Activated CD4-positive, CD25-positive, alpha-beta regulatory T cell treated with anti-CD3 and anti-CD28 coated beads, Interleukin-2, amount 50 U/mL, for 24 hours (primary cell): ENCODE results near the gene UGP2.
"Not testable (repeated sequence)": the region's sequence is repeated elsewhere in the genome, so short reads cannot be mapped to it uniquely, and the experiment has no call there.

Experiments used
- ATAC-seq, 2 donors: fragments of 150-1000 bp; cut with Tn5 transposase; one replicate each; pipeline ENCODE4 v1.10.0; 2021; ENCODE audit warnings: mild to moderate bottlenecking in 1 of 2, moderate library complexity in 1 of 2

Gene UGP2

DNA sequence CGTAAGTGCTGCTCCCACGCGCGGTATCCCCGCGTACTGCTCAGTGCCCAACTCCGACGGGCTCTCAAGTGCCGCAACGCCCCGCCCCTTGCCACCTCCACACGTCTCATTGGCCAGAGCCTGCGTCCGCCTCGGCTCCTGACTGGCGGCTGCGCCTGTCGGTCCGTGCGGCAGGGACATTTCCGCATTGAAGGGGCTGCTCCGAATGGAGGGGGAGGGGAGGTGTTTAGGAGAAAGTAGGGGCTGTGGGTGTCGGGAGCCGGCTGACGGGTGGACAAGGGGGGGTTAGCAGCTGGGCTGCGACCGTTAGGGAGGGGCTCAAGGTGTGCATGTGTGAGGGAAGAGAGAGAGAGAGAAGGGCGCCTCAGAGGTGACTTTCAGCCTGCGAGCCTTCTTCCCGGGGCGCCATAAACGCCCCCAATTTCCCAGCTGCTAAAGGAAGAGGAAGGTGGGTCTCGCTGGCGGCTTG lies 877 bp upstream of the UGP2 start:
- peak; percentile 94 to 95 for ATAC-seq

DNA sequence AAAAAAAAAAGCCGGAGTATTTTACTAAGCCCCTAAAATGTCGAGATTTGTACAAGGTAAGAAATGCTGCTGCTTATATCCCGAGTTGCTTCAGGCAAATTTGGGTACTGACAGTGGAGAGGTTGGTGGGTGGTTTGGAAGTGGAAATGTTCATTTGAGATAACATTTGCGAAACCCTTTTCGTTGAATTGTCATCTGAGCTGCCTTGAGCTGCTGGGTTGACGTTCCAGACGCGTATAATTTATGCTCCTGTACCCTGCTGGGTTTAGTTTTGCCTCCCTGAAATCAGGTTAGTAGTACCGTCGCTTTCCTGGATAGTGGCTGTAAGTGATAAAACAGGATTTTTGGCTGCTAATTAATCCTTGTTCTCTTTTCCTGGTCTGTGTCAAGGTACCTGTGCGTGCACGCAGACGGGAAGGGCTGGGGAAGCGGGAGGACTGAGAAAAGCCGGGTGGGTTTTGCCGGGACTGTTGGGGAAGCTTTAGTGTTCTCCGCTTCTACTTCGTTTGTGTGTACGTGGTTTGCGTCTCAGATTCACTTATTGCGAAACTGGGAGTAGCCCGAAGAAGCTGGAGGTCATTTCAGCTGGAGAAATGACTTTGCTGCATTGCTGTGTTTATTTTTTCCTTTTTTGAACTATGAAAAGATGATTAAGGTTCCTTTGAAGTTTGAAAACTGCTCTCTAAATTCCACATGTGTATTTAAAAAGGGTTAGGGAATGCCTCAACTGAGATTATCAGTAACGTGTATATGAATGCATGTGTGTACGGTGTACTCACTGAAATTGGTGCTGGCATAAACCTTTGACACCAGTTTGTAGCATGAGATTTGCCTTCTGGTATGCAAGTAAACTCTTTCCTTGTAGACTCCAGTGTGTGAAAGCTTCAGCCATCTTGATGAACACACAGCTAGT lies 709 bp downstream of the UGP2 start:
- no peak for ATAC-seq

DNA sequence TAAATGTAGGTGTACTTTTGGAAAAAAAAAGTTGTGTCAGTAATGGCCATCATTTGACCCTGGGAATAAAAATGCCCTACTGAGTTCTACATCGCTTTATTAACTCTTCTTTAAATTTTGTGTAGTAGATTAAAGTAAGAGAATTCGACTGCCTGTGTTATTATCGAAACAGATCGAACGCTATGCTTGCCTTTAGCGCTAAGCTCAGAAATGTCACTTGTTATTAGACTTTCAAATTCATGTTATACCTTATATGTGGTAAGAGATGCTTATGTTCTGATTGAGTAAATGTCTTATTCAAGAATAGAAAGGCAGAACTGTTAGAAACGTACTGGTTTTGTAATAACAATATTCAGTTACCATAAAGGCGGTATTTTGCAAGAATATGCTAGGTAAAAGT lies 1.4 kb downstream of the UGP2 start:
- ATAC-seq: no peak

DNA sequence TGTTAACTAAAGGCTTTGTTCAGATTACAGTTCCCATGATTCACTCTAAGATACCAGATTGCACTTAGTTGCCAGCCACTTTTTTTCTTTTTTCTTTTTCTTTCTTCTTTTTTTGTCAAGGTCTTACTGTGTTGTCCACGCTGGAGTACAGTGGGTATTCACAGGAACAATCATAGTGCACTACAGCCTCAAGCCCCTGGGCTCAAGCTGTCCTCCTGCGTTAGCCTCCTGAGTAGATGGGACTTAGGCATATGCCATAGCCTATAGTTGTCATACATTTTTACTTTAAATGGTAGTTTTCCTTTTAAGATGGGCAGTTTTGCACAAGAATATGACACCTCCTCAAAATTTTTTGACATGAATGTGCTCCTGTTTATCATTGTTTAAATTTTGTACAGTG lies 2.1 kb downstream of the UGP2 start:
- no peak for ATAC-seq

DNA sequence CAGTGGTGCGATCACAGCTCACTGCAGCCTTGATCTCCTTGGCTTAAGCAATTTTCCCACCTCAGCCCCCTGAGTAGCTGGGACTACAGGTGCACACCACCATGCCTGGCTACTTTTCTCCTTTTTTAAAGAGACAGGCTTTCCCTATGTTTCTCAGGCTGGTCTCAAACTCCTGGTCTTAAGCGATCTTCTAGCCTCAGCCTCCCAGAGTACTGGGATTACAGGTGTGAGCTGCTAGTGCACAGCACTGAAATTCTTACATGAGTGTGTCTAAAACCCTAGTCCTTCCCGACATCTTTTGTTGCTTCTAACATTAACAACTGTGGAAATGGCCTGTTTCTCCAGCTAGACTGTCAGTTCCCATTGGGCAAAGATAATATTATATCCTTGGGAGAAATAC lies 2.9 kb downstream of the UGP2 start:
- ATAC-seq: no peak

DNA sequence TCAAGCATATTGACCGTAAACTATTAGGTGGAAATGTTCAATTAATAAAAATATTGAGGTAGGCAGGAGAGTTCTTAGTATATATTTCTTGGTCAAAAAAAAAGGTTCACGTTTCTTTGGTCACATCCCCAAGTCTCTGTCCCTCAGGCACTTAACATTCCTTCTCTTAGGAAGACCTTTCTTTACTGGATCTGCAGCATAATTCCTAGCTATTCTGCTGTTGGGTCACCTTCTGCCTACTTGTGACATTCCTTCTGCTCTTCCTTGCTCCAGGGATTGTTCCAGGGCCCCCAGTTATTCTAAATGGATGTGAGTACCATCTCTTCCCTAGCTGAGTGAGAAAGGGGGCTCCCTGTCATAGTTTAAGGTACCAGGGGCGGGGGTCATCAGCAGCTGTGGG lies 4.2 kb downstream of the UGP2 start:
- no peak for ATAC-seq

DNA sequence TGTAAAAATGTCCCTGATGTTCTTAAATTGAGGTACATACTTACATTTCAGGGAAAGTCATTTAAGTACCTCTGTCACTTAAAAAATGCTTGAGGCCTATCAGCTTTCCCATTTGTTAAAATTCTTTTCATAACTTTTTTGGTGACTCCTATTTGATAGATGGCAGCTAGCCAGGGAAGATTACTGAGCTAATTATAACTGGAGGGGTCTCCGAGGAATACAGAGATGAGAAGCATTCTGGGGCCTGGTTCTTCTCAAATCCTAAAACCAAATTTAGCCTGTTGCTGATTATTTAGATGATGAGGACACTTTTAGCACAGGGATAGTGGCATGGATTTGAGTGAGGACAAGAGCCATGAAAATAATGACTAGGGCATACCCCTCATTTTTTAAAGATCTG lies 4.8 kb downstream of the UGP2 start:
- ATAC-seq: no peak

DNA sequence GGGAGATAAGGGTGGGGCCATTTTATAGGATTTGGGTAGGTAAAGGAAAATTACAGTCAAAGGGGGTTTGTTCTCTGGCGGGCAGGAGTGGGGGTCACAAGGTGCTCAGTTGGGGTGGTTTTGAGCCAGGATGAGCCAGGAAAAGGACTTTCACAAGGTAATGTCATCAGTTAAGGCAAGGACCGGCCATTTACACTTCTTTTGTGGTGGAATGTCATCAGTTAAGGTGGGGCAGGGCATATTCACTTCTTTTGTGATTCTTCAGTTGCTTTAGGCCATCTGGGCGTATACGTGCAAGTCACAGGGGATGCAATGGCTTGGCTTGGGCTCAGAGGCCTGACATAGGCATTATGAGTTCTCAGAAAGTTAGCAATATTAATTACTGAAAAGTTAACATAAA lies 5.9 kb downstream of the UGP2 start:
- ATAC-seq: not testable (repeated sequence)

DNA sequence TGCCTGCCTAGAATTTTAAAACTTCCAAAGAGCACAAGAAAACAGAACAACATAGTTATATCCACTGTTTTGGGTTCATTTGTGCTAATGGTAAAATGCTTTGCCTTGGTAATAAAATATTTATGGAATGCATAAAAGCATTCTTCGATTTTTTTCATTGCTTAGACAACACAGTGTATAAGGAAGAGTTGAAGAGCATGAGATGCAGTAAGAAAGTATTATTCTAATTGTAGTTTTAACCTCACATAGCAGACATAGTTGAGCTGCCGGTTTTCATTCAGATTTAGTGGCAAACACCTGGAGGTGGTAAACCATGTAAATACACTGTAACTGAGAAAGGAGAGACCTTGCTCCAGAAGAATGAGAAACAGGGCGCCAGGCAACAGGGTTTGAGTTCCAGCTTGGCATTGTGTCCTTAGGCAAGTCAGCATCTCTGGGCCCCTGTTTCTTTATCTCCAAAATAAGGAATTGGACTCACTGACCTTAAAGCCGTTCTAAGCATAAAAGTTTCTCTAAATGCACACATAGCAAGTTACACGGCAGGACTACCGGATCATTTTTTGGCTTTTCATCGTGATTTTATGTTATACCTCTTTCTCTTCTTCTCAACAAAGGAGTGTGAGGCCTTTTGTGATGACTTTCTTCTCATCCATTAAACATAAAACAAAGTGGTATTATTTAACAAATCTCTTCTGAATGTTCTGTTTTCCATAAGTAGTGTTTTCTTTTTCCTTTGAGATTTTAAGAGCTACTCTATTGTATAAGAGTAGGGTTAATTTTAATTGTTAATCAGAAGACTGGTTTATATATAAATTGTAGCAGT lies 7.9 kb downstream of the UGP2 start:
- no peak for ATAC-seq

DNA sequence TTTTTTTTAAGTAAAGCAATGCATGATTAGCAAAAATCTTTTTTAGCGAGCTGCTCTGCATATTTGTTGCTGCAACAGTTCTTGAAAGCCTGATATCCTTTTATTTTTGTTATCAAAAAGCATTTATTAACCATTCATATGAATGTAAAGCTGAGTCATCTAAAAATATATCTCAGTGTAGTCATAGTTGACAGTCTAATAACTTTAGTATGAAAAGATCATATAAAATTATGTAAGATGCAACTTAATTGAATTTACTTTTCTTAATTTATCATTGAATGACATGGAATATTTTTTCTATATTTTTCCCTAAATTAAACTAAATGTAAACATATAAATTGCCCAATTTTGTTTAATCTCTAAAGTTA lies 8.5 kb downstream of the UGP2 start:
- ATAC-seq: no peak

DNA sequence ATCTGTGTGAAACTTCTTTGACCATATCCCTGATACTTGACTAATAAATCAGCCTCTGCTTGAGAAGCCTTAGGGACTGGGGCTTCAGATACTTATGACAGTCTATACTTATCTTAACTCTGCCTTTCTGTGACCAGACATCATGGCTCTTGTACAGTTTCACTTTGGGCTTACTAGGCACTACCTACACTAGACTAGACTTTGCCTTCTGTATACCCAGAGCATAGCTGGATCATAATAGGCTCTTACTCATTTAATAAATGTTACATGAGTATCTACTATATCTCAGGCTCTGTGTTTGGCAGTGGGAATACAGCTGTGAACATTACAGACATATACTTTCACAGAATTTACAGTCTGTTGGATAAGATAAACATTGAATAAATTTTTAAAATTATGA lies 9.0 kb downstream of the UGP2 start:
- peak; percentile 96 to 98 for ATAC-seq

DNA sequence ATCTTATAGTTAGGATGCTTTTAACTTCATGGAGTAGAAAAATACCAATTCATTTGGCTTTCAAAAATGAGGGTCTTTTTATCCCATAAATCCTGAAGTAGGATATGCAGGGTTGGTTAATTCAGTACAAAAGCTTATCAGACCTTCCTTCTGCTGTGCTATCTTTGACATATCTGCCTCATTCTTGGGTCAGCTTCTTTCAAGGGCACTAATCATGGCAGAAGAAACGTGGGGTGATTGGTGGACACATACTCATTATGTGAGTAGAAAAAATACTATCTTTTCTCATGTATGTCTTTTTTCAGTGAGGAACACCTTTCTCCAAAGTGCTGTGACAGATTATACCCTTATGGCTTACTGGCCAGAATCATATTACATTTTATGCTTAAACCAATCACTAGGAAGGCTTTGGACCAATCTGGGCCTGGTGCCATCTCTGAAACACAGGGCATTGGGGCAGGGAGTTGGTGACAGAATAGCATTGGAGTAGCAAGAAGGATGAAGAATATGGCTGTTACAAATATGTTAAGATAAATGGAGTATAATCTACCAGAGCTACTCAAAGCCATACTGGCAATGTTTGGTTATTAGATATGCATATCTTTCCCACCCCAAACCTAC lies 10.1 kb downstream of the UGP2 start:
- no peak for ATAC-seq

DNA sequence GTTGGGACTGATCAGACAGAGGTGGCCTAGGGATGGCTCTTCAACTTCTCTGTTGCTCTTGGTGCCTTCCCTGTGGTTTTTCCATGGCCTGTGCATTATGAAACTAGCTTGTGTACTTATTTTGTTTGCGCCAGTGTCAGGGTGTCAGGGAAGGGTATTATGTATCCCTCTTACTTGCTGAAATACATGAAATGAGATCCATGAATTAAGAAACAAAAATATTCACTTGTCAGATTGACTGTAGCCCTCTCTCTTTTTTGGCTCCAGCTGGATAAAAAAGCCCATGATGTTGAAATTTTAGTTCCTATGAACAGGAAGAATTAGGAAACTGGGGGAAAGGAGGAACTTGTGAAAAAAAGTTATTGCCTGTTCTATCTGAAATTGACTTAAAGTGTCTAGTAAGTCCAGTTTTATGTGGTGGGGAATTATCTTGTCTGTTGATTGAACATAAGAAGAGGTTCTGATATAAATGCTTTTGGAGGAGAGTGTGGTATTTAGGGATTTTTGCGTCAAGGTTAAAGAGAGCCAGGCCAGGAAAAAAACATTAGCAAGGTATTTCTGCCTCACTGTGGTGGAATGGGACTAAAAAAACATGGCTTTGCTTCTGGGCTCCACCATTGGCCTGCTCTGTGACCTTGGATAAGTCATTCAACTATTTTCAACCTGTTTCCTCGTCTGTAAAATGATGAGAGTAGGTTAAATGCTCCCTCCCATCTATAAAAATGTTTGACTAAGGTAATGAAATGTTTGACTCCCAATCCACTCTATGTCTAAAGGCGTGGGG lies 12.0 kb downstream of the UGP2 start:
- no peak for ATAC-seq

DNA sequence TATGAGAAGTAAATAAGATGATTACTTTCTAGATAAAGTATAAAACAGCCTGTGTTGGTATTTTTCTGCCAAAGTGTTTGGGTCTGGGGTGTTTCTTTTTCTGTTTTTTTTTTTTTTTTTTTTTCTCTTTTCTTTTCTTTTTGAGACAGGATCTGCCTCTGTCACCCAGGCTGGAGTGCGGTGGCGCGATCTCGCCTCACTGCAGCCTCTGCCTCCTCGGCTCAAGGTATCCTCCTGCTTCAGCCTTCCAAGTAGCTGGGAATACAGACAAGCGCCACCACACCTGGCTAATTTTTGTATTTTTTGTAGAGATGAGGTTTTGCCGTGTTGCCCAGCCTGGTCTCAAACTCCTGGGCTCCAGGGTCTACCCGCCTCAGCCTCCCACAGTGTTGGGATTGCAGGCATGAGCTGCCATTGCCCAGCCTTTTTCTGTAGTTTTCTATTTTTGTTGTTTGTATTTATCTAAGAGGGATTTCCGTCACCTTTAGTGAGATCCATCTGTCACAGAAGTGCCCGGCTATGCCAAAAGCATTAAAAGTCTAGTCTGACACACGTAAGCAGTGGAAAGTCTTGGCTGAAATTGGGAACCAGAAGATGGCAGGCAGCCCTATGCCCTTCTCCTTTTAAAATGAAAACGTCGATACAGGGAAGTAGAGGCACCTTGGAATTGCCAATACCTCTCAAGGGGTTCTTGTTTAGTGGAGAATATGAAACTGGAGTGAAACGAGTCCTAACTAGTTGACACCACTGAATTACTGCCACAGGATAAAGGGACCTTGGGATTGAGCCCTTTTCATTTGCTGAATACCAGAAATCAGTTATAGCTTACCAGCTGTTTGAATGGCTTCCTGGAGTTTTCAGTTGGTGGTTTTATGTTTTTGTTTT lies 14.0 kb downstream of the UGP2 start:
- ATAC-seq: no peak

DNA sequence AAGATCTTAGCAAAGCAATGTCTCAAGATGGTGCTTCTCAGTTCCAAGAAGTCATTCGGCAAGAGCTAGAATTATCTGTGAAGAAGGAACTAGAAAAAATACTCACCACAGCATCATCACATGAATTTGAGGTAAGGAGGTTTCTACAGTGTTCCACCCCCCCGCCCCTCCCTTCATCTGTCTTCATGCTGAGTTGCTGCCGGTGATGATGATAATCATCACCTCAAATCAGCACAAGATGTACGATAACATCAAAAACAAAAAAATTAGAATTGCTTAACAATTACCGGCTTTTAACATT lies 14.6 kb downstream of the UGP2 start:
- ATAC-seq: peak; percentile 95 to 97

DNA sequence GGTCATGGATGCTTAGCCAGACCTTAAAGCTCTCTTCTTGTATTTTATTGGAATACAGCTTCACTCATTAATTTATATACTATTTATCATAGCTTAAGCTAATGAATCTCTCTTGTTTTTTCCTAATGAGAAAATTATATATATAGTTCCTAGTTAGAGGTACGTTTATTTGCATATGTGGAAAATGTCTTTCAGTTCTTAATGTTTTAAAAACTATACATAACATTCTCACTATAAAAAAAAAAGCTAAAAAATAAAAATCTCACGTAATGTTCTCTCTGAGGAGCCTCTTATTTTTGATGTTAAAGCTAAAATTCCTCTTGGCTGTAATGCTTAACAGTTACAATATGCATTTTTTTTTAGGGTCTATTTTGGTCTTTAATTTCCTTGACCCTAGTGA lies 16.6 kb downstream of the UGP2 start:
- no peak for ATAC-seq

DNA sequence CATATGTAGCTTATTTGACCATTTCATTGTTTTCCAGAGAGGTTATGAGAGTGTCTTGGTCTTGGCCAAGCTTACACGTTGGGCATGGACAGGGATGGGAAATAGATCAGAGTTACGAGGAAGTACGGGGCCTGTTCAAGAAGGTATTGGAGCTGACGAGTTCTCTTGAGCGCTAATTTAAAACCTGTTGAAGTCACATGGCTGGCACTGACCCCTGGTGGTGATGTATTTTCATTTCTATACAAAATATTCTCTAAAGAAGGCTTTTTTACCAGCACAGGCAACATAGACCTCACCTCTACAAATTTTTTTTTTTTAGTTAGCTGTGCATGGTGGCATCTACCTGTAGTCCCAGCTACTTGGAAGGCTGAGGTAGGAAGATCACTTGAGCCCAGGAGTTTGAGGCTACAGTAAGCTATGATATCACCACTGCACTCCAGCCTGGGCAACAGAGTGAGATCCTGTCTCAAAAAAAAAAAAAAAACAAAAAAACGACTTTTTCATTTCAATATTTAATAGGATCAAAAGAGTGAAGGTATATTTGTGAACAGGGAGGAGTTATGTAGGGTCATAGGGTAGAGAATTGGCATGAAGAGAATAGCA lies 19.6 kb downstream of the UGP2 start:
- ATAC-seq: peak in 1 of 2 donors; percentile 23

DNA sequence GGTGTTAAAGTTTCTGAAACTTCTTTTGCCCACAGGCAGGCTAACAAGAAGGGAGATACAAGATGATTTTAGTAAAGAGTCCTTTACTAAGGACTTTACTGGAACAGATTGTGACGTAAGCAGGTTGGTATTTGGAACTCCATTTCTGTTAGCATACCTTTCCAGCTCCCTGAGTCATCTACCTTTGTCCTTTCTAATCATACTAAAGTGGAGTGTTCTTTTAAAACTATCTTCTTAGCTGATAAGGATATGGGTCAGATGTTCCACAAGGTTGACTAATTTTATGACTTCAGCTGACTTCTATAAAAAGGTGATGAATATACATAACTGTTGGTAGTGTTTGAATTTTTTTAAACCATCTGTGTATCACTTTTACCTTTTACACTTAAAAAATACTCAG lies 21.1 kb downstream of the UGP2 start:
- ATAC-seq: peak; percentile 81 to 87

DNA sequence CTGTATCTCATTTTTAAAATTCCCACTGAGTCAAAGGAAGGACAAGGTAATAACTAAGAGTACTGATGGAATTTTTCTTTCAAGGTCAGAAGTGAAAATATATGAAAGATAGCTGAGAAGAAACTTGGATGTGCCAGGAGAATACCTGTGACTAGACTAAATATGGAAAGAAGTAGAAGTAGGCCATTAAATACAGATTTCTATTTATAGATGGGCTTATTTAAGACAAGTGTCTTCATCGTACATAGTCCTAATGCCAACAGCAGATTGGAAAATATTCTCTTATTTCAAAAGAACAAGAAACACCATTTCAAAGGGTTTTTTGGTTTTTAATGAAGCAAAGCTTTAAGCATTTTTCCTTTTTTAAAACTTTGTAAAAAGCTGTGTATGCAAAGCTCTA lies 22.0 kb downstream of the UGP2 start:
- no peak for ATAC-seq

DNA sequence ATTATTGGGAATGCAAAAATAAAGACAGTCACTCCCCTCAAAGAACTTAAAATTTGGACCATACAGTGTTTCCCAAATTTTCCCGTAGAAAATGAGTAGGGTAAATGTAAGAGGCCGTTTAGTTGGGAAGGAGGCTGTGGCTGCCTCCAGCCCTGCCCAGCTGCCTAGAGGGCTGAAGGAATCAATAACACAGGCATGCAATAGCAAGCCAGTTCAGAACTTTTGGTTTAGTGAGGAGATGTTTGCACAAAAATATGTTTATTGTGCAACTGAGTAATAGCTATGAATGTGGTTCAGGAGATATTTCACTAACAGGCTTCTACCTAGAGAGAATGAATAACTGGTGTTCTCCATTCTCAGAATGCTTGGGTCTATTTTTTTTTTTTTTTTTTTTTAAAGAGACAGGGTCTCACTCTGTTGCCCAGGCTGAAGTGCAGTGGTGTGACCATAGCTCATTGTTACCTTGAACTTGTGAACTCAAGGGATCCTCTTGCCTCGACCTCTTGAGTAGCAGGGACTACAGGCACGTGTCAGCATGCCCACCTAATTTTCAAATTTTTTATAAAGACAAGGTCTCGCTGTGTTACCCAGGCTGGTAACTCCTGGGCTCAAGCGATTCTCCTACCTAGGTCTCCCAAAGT lies 23.6 kb downstream of the UGP2 start:
- ATAC-seq: no peak
